ENCODE data around the gene OR2M4. TPM values are rescaled to one million over a fixed set of nuclear protein-coding genes. Genes with fewer than 3 reads are reported as not detected.

The OR2M4 gene
- not detected in 2 replicates for total RNA-seq

GRCh38 chr1:248231117-248231516 lies at the start of gene OR2M4:
Gene OR2M4, plus strand, starts transcription at chr1:248231417. Its CDS starts 7,512 bp downstream, at chr1:248238929.

GRCh38 chr1:248196965-248197364 lies 34.3 kb upstream of the OR2M4 start, which contains the start of gene OR2M3:
Gene OR2M3, plus strand, starts transcription at chr1:248197265. Its CDS starts 5,803 bp downstream, at chr1:248203068.

GRCh38 chr1:248277876-248278275 lies 46.7 kb downstream of the OR2M4 start, which contains the start of gene OR2T33:
Gene OR2T33, minus strand, starts transcription at chr1:248277976. Its CDS starts 4,162 bp downstream, at chr1:248273814.

Other genes with a start within 250 kb of the OR2M4 start
- not detected in 2 replicates for gene OR2L5, start 217.8 kb upstream of the OR2M4 start, total RNA-seq
- gene OR2L2, start 201.3 kb upstream of the OR2M4 start, total RNA-seq = under 0.01 TPM in 1 of 2 replicates, not detected in the other
- not detected in 2 replicates for gene OR2L3, start 184.6 kb upstream of the OR2M4 start, total RNA-seq
- not detected in 2 replicates for gene OR2L13, start 136.2 kb upstream of the OR2M4 start, total RNA-seq
- gene OR2M5, start 86.3 kb upstream of the OR2M4 start, total RNA-seq = not detected in 2 replicates
- gene OR2M2, start 56.6 kb upstream of the OR2M4 start, total RNA-seq = not detected in 2 replicates
- gene OR2M3, start 34.2 kb upstream of the OR2M4 start, total RNA-seq = not detected in 2 replicates
- gene OR2T33, start 46.6 kb downstream of the OR2M4 start, total RNA-seq = not detected in 2 replicates
- gene OR2T12, start 72.0 kb downstream of the OR2M4 start, total RNA-seq = not detected in 2 replicates
- not detected in 2 replicates for gene OR2M7, start 93.2 kb downstream of the OR2M4 start, total RNA-seq
- gene OR14C36, start 117.4 kb downstream of the OR2M4 start, total RNA-seq = not detected in 2 replicates
- gene OR2T4, start 130.2 kb downstream of the OR2M4 start, total RNA-seq = not detected in 2 replicates
- gene OR2T6, start 144.3 kb downstream of the OR2M4 start, total RNA-seq = not detected in 2 replicates
- gene OR2T1, start 171.6 kb downstream of the OR2M4 start, total RNA-seq = not detected in 2 replicates
- not detected in 2 replicates for gene OR2T2, start 214.2 kb downstream of the OR2M4 start, total RNA-seq
- gene OR2T3, start 241.9 kb downstream of the OR2M4 start, total RNA-seq = 0.24 TPM in 1 of 2 replicates, not detected in the other

All from tracheal epithelial cell (primary cell).